HG03045 (cell line): ENCODE measurements around the gene EEF2KMT.

Experiments
- ATAC-seq: cut with Tn5 transposase; IDR thresholded peaks from one replicate; pipeline ENCODE4 v1.9.1; 2021; ENCODE audit warnings: mild to moderate bottlenecking, moderate library complexity; ENCODE audit not compliant: unreplicated experiment

EEF2KMT gene

DNA sequence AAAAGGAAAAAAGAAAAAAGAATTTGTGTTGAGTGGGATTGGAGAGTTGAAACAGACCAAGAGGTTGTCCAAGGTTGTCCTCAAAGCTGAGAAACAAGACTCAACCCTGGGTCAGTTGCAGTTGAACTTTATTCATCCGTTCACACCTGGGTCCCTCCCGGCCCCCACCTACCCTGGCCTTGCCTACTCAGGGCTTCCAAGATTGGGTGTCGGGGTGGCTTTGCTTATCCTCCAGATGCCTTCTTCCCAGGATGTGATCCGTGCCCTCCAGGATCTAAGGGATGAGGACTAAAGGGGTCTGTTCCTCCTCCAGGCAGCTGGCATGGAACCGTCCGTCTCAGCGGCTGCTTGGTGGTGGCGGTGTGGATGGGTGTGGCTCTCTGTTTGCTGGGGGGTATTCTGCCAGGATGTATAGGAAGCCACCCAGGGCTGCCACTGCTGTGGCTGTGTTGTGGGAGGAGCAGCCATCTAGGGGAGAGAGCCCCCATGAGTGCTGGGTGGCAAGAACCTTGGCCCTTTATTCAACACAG is 53.5 kb downstream of the EEF2KMT start:
- no peak for ATAC-seq

DNA sequence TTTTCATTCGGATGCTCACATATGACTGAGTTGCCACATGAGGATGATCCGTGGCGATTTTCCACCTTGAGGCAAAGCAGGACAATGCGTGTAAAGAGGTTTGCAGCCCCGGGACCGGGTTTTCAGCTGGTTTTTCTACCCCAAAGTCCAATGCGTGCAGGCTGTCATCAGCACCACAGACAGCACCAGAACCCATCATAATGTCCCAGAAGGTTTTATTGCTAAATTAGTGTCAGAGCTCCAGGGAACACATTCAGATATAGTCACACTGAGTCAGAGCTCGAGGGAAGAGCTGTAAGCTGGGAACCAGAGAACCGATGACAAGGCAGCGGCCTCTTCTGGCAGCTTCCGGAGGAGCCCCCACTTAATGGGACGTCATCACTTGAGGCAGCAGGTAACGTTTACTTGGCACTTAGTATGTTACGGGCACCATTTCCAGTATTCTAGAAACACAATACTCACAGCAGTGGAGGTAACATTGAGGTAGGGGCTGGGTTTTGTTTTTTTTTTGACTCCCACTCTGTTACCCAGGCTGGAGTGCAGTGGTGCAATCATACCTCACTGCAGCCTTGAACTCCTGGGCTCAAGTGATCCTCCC is 54.9 kb downstream of the EEF2KMT start:
- ATAC-seq = no peak

DNA sequence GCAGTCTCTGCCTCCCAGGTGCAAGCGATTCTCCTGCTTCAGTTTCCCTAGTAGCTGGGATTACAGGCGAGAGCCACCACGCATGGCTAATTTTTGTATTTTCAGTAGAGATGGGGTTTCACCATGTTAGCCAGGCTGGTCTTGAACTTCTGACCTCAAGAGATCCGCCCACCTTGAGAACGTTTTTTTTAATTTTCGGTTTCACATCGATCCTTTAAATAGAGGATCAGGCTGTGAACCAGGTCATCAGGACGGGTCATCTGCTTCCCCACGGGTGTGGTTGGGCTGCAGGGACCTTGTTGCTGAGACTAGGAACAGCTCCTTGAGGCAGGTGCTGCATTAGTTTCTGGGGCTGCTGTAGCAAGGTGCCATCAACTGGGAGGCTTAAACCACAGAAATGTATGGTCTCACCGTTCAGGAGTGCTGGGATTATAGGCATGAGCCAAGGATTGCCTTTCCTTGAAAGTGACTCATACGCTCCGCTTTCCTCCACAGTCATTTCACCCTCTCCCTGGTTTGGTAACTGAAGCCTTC is 55.9 kb downstream of the EEF2KMT start:
- ATAC-seq = no peak

DNA sequence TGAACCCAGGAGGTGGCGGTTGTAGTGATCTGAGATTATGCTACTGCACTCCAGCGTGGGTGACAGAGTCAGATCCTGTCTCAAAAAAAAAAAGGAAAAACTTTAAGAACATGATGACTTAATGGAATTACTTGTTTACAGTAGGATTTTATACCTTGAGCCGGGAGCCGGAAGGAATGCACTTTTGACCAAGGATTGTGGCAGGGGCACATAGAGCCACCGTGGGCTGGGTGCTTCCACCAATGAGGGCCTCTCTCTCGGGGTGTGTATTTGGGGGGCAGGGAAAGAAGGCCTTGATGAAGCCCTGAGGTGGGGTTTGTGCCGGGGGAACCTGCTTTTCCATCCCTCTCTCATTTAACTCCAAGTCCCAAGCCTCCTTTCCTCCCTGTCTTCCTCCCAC is 57.1 kb downstream of the EEF2KMT start:
- no peak for ATAC-seq

DNA sequence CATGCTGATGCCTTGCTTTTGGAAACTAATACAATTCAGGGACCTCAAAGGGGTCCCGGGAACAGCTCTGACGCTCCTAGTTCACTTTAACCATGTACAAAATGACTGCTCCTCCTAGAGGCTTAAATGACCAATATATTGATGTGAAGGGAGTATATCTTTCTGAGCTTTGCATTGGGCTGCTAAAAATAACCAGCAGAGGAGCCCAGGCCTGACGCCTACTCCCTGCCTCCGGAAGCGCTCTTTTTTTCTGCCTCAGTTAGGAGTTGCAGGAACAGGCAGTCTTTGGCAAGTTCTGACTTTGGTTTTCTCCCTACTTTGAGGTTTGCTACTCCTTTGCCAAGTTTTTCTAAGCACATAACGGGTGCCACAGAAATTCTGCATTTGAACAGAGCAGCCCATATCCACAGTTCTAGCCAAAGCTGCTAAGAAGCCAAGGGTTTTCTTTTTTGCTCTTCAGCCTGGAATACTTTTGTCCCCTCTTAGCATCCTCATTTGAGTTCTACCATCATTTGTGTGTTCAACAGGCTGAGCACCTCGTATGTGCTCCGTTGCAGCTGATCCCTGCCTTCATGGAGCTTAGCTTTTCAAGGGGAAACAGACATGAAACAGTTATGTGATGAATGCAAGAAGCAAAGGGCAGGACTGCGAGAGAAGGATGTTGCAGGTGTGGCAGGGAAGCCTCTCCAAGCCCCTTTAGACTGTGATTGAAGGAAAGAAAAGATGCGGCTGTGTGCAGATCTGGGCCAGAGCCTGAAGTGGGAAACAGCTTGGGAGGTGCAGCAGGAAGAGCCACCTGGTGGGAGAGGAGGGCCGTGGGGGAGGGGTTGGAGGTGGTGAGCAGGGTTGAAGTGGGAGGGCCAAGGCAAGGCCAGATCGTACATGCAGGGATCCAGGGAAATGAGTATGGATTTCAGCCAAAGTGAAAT is 61.1 kb downstream of the EEF2KMT start:
- no peak for ATAC-seq

DNA sequence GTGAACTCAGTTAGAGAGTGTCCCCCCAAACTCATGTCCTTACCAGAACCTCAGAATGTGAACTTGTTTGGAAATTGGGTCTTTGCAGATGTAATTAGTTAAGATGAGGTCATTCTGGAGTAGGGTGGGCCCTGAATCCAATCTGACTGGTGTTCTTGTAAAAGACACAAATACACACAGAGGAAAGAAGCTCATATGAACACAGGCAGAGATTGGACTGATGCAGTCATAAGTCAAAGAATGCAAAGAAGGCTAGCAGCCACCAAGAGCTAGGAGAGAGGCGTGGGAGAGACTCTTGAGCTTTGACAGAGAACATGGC is 61.7 kb downstream of the EEF2KMT start:
- ATAC-seq = no peak
